HCT116 (cell line): ENCODE measurements around the gene HIF1A. TPM values are rescaled to one million over a fixed set of nuclear protein-coding genes. Genes with fewer than 3 reads are reported as not detected.

Source experiments
- ATAC-seq: fragments of 200-7000 bp; cut with Tn5 transposase; 2 replicates; pipeline ENCODE4 v1.9.1; 2020; ENCODE audit warnings: mild to moderate bottlenecking, moderate library complexity
- BruUV-seq: library from RNA; stranded (reverse); fragments of 400-500 nt; replicated peaks from 2 replicates; lab custom pipeline; 2021; lab: Mats Ljungman, UMichigan
- CTCF ChIA-PET: fragments of 300-600 bp; sonication (Branson Sonifier 250); formaldehyde crosslinking; loops from one replicate; lab custom pipeline; 2021; ENCODE audit warnings: antibody characterized with exemption; lab: Charles Lee
- POLR2A ChIA-PET: fragments of 300-600, 350-600 bp; sonication (Branson Sonifier 250); formaldehyde crosslinking; loops from one replicate; lab custom pipeline; 2021; ENCODE audit warnings: antibody characterized with exemption; lab: Charles Lee
- RAD21 ChIA-PET, 2 experiments: fragments of 300-600 bp; sonication (Branson Sonifier 250); formaldehyde crosslinking; loops; one replicate each; lab custom pipeline; 2023; ENCODE audit warnings: low total read pairs in 2 of 2; ENCODE audit not compliant: uncharacterized antibody in 2 of 2, unreplicated experiment in 2 of 2, low non-redundant PET in 1 of 2; lab: Charles Lee
- DNase-seq: peaks from one replicate; pipeline ENCODE4 v3.0.0-alpha.2; 2010; ENCODE audit warnings: low read depth, low spot score
- H2AFZ ChIP-seq: fragments of 200-600 bp; shearing (Covaris generic), sonication (generic); 2 replicates; pipeline ENCODE4 v1.6.1; 2017; ENCODE audit warnings: low read depth, mixed run types, mixed read lengths, antibody characterized with exemption, low read length; ENCODE audit not compliant: poor library complexity, severe bottlenecking
- H3K27ac ChIP-seq: 2 replicates; pipeline ENCODE4 v1.5.1; 2012; ENCODE audit warnings: low read depth, low read length
- H3K27me3 ChIP-seq: fragments of 200-600 bp; sonication (generic); 2 replicates; pipeline ENCODE4 v1.6.1; 2016; ENCODE audit warnings: mixed run types, low read length, mixed read lengths; ENCODE audit not compliant: insufficient read depth
- H3K36me3 ChIP-seq, 2 experiments: fragments of 200-500 bp in 1 of 2; fragments of 200-600 bp in 1 of 2; sonication (Bioruptor generic) in 1 of 2; sonication (generic) in 1 of 2; 2 replicates each; pipeline versions ENCODE4 v1.5.1 to v1.6.1; 2014 to 2016; ENCODE audit warnings: low read length in 2 of 2, inconsistent platforms in 1 of 2, mixed read lengths in 1 of 2, mixed run types in 1 of 2; ENCODE audit not compliant: insufficient read depth in 2 of 2, control insufficient read depth in 1 of 2
- H3K4me1 ChIP-seq, 2 experiments: fragments of 200-600 bp in 1 of 2; sonication (generic) in 1 of 2; 2 replicates each; pipeline versions ENCODE4 v1.5.1 to v1.6.1; 2012 to 2017; ENCODE audit warnings: low read length in 2 of 2, inconsistent platforms in 1 of 2, mild to moderate bottlenecking in 1 of 2, mixed read lengths in 1 of 2, mixed run types in 1 of 2, moderate library complexity in 1 of 2; ENCODE audit not compliant: insufficient read depth in 2 of 2, control insufficient read depth in 1 of 2
- H3K4me2 ChIP-seq: fragments of 200-600 bp; sonication (generic); 2 replicates; pipeline ENCODE4 v1.6.1; 2017; ENCODE audit warnings: mixed run types, low read length, mixed read lengths
- H3K4me3 ChIP-seq, 2 experiments: fragments of 200-600 bp in 1 of 2; sonication (generic) in 1 of 2; replicated peaks in 1 of 2; 2 replicates each; pipeline ENCODE4 v1.5.1; 2011 to 2016; ENCODE audit warnings: low read length in 2 of 2, control low read depth in 1 of 2, low read depth in 1 of 2, mild to moderate bottlenecking in 1 of 2, mixed read lengths in 1 of 2, mixed run types in 1 of 2
- H3K79me2 ChIP-seq: fragments of 200-600 bp; sonication (generic); 2 replicates; pipeline ENCODE4 v1.6.1; 2017; ENCODE audit warnings: mild to moderate bottlenecking, mixed run types, low read length, moderate library complexity, mixed read lengths; ENCODE audit not compliant: insufficient read depth
- H3K9ac ChIP-seq: fragments of 200-600 bp; sonication (generic); 2 replicates; pipeline ENCODE4 v1.6.1; 2016; ENCODE audit warnings: low read length, mixed read lengths
- H3K9me2 ChIP-seq: fragments of 200-600 bp; sonication (generic), shearing (Covaris generic); 2 replicates; pipeline ENCODE4 v1.6.1; 2017; ENCODE audit warnings: mixed run types, mild to moderate bottlenecking, moderate library complexity; ENCODE audit not compliant: insufficient read depth
- H3K9me3 ChIP-seq, 2 experiments: fragments of 200-500 bp in 1 of 2; fragments of 200-600 bp in 1 of 2; sonication (Bioruptor generic) in 1 of 2; sonication (generic) in 1 of 2; 2 replicates each; pipeline ENCODE4 v1.6.1; 2014 to 2017; ENCODE audit warnings: low read length in 2 of 2, mixed read lengths in 2 of 2, inconsistent platforms in 1 of 2, low read depth in 1 of 2, mild to moderate bottlenecking in 1 of 2, mixed run types in 1 of 2, moderate library complexity in 1 of 2; ENCODE audit not compliant: control insufficient read depth in 1 of 2, insufficient read depth in 1 of 2
- H4K20me1 ChIP-seq: fragments of 200-600 bp; sonication (generic), shearing (Covaris generic); 2 replicates; pipeline ENCODE4 v1.6.1; 2017; ENCODE audit warnings: mixed run types, mild to moderate bottlenecking, moderate library complexity; ENCODE audit not compliant: insufficient read depth
- CBX3 ChIP-seq: IDR thresholded peaks from 2 replicates; pipeline ENCODE4 v1.6.1; 2012; ENCODE audit warnings: low read depth
- FOSL1 ChIP-seq: IDR thresholded peaks from 2 replicates; pipeline ENCODE4 v1.6.1; 2012; ENCODE audit warnings: low read depth
- REST ChIP-seq: IDR thresholded peaks from 2 replicates; pipeline ENCODE4 v1.6.1; 2012; ENCODE audit warnings: low read depth
- SIN3A ChIP-seq: IDR thresholded peaks from 2 replicates; pipeline ENCODE4 v1.6.1; 2012; ENCODE audit warnings: low read depth
- TCF7L2 ChIP-seq: IDR thresholded peaks from 2 replicates; pipeline ENCODE4 v1.7.0; 2011; ENCODE audit warnings: borderline replicate concordance, inconsistent platforms; ENCODE audit not compliant: insufficient read depth, insufficient read length; ENCODE audit errors: extremely low read depth
- ZBTB33 ChIP-seq: IDR thresholded peaks from 2 replicates; pipeline ENCODE4 v1.6.1; 2011; ENCODE audit warnings: mild to moderate bottlenecking, low read length, moderate library complexity; ENCODE audit not compliant: insufficient replicate concordance; ENCODE audit errors: extremely low read depth
- intact Hi-C: fragments of 100-400 bp; cut with micrococcal nuclease; formaldehyde crosslinking; loops from 2 replicates; pipeline ENCODE4 v1.10.0; 2022
- total RNA-seq: library from RNA; stranded (reverse); gene quantifications from one replicate; pipeline ENCODE4 v1.2.1, GENCODE V29; 2021; ENCODE audit not compliant: unreplicated experiment

The HIF1A gene
- total RNA-seq, 1 experiment from 2014 or later = 113 TPM

- no peak for TF ChIP-seq ZBTB33
- TF ChIP-seq FOSL1 = no peak
- TF ChIP-seq, all 23 proteins: peak for 0
Observed at GRCh38 chr14:61670576-61670975, 24.7 kb upstream of the HIF1A start (continued).

GRCh38 chr14:61671082-61671481 is 24.2 kb upstream of the HIF1A start:
- Histone ChIP-seq H4K20me1 (no peaks in the 10 kb centered on the region), H3K4me1 (peaks cover 0 to 8% of the 10 kb centered on the region in 2 experiments; a peak in 1 of 4 replicates), H3K27me3 (no peaks in the 10 kb centered on the region), H3K9me2 (no peaks in the 10 kb centered on the region), H3K4me3 (no peak overlapping the region), H3K79me2 (no peaks in the 10 kb centered on the region), H3K4me2 (no peak overlapping the region), H2AFZ (no peak overlapping the region), H3K9me3 (no peaks in the 10 kb centered on the region), H3K27ac (no peak overlapping the region), H3K36me3 (no peaks in the 10 kb centered on the region), H3K9ac (no peak overlapping the region)
- ChIA-PET RAD21 (no interaction called here), CTCF (no interaction called here), POLR2A (no interaction called here)
- no peak for DNase-seq
- BruUV-seq = no TSS peak
- no peak for TF ChIP-seq REST
- no peak for TF ChIP-seq FOSL1
- no peak for TF ChIP-seq TCF7L2
- TF ChIP-seq SIN3A = no peak
- TF ChIP-seq CBX3 = no peak
- TF ChIP-seq ZBTB33 = no peak
- ATAC-seq = no peak
- intact Hi-C loops = no loop called here
